GM12864 (cell line): Measurements from ENCODE around the gene PNKD.

Experiments
- DNase-seq: peaks from one replicate; pipeline ENCODE4 v3.0.0-alpha.2; 2011; ENCODE audit warnings: low read depth
- H3K4me3 ChIP-seq: 2 replicates; pipeline ENCODE4 v1.5.1; 2011; ENCODE audit warnings: mild to moderate bottlenecking, low read depth, low read length, control low read depth
- CTCF ChIP-seq: IDR thresholded peaks from 2 replicates; pipeline ENCODE4 v1.5.1; 2011; ENCODE audit warnings: low read depth, mild to moderate bottlenecking, moderate library complexity, low read length, control low read depth, inconsistent platforms; ENCODE audit errors: missing control alignments

PNKD gene

DNA sequence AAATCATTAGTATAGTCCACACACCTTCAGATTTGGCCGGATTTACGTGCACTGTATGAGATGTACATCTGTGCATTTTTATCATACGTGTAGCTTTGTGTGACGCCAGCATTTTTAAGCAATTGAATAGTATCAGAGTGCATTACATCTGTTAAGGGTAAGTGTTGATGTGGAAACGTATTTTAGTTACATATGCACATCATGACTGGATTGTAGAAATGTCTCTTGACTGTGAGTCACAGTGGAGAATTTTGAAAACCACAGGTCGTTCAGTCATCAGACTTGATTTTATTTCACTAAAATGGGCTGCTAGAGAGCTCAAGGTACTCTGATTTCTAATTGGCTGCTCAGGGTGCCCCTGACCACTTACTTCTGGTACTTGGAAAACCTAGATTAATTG, 14.9 kb upstream of the PNKD start:
- no peak overlapping the region for H3K4me3 ChIP-seq
- no peak for TF ChIP-seq CTCF
- no peak for DNase-seq

GRCh38 chr2:218256612-218257350, 13.5 kb upstream of the PNKD start:
- no peak for TF ChIP-seq CTCF
- no peak overlapping the region for H3K4me3 ChIP-seq
- no peak for DNase-seq

DNA sequence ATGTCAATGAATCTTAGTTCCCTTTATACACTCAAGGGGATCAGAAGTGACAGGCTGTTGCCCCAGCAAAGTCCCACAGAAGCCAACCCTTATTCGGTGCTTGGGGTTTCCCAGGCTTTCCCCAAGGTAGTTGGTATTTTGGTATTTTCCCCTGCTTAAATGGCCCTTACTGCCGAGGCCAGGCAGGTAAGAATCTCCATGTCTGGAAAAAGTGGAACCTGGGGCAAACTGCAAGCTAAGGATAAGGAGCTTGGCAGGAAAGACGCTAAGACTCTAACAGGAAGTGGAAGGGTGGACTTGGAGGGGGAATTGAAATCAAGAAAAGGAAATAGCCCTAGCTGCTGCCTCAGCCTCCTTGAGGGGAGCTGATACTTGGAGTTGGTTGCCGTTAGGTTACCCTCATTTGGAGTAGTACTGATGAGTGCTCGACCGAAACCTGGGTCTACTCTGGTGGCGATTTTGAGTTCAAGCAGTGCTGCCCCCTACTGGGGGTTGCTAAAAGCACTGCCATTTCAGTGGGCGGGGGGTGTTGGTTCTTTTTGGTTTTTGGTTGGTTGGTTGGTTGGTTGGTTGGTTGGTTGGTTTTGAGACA, 12.8 kb upstream of the PNKD start:
- TF ChIP-seq CTCF, result peak; percentile 80
- DNase-seq, result peak; percentile 74
- no peak overlapping the region for H3K4me3 ChIP-seq

DNA sequence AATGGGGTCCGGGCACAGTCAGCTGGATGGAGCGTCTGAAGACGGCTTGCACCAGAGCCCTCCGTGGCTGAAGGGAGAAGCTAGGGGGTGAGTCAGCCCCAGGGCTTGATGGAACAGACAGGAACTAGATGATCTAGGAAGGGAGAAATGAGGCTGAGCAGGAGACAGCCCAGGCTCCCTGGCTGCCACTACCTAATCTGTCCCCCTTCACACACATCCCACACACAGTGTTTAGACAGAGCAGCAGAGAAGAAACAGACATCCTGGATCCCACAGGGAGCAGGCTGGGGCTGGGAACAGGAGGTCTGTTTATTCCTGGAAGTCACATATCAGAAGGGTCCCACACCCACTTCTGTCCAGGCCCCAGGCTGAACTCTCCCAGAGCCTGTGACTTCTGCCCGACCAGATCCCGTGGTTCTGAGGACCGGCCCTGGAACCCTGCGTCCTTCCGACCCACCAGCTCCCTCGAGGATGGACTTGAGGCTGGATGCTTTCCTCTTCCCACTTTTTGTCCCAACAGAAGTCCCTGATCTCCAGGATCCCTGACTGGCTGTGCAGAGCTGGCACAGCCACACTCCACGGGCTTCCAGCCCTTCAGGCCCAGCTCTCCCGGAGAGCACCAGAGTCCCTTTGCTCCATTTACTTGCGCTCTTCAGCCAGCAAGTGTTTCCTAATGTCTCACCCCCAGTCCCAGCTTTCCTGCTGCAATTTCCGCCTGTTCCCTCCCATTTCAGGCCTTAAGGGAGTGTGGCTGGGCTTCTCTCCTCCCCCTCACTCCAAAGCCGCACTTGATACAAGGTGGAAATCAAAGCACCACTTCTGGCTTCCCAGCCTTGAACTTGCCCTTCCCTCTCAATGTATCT, 11.0 kb upstream of the PNKD start:
- DNase-seq, result no peak
- no peak for TF ChIP-seq CTCF
- no peak overlapping the region for H3K4me3 ChIP-seq

DNA sequence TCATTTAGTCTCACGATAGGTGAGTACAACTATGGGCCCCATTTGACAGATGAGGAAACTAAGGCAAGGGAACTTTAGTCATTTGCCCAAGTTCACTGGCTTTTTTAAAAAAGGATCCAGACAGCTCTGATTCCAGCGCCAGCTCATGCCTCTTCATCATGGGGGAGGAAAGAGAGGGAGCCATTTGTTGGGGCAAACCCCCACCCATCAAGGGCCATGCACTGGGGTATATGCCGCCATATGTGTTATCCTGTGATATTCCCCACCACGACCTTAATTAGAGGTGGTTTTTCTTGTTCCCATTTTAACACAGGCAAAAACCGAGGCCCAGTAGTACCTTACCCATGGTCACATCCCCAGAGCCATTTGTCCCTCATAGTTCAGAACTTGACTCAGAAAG, 10.2 kb upstream of the PNKD start:
- no peak for DNase-seq
- TF ChIP-seq CTCF, result no peak
- H3K4me3 ChIP-seq, result no peak overlapping the region

DNA sequence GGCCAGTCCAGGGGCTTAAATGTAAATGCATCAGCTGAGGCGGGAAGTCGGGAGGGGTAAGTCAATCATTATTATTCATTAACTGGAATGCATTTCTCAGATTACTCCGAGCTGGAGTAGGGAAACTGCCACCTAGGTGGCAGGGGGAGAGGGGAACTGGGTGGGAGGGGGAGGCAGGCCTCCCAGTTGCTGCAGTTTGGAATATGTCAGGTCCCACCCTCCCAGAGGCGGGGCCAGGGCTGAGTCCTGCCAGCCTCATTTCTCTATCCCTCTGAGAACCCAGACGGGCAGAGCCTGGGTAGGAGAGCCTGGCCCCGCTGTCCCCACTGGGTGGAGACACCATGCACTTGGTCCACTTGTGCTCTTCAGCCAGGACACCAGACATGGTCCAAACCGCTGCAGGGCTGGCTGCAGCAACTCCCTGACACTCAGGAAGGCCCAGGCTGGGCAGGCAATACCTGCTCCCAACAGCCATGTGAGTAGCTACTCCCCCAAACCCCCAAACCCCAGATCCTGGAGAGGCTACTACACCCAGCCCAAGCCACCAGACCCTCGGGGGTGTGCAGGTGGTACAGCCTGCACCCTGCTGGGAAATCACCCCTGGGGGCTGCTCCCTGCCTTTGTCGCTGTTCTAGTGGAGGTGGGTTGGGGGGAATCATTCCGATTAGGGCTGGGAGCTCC, 9.4 kb upstream of the PNKD start, which contains the start of gene GPBAR1:
Gene GPBAR1, plus strand, starts transcription at position 274 of the 681 bp plus-strand sequence. CDS start 1,710 bp downstream, outside the sequence.
- no peak for DNase-seq
- no peak within 1 kb of the TSS for H3K4me3 ChIP-seq
- no peak for TF ChIP-seq CTCF
